Measurements from ENCODE around the gene UTP25.

The UTP25 gene

DNA sequence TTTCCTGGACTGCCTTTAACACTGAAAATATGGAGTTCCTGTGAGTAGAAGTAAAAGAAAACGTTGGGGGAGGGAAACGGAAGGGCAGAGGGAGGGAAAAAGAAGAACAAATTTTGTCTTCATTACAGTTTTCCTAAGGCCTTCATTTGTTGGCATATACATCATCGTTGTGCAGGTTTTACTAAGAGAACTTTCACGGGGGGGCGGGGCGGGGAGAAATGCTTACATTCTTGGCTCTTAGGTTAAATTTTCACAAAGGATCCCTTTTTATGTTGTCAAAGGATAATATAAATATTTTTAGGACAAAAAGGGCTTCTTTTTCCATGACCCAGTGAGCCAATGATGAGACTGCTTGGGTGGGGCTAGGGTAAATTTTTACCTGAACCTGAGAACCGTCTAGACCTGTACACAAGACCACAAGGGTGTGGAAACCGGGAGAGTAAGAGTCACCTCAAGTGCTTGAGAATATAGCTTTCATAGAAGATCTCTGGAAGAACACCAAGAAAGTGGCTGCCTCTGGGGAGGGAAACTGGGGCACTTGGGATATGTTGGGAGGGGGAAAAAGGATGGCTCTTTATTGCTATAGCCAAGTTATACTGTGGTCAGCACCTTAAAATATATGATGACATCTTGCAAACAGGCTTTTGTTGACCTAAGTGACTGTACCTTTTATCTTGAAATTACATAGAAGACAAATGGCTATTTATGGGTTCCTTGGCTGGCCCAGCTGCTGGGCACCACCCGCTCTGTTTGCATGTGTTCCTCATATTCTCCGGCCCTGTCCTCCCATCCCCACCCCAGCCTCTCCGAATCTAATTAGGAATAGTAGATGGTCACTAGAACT lies 2.0 kb upstream of the UTP25 start:
- no peak overlapping the region for H3K23ac ChIP-seq (ENCODE audit: low read length)
- no CpG with 5 or more reads among the region's 11 CpGs for WGBS (ENCODE audit: extremely low coverage, insufficient coverage, low lambda C conversion rate)

DNA sequence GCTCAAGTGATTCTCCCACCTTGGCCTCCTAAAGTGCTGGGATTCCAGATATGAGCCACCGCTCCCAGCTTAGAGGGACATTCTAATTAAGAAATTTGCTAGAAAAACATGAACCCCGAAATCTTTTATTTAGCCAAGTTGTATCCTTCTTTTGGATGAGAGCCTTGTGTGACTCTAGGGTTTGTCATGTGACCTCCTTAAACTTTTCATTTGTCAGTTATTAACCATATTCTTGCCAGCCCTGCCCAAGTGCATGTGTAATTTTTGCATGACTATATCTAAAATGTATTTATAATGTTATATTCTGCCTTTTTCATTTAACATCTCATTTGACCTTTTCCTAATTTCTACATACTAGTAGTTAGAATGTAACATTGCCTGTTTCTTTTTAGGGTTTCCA lies 1.9 kb downstream of the UTP25 start:
- H2BK5ac ChIP-seq (ENCODE audit: low read length) = no peak overlapping the region
- H2BK15ac ChIP-seq (replicated peaks; ENCODE audit: low read depth) = no peak overlapping the region
- no peak overlapping the region for H3K4ac ChIP-seq (ENCODE audit: low read depth, low read length)
- H4K8ac ChIP-seq (ENCODE audit: low read depth, low read length) = no peak overlapping the region
- H3K27ac ChIP-seq (ENCODE audit: low read depth, low read length) = no peak overlapping the region
- no peak overlapping the region for H3K56ac ChIP-seq (ENCODE audit: low read length)
- no peaks in the 10 kb centered on the region for H3K79me1 ChIP-seq (ENCODE audit: low read length)
- H3K36me3 ChIP-seq (ENCODE audit: control insufficient read depth, insufficient read depth, low read length) = peaks cover 6% of the 10 kb centered on the region
- H3K9ac ChIP-seq (ENCODE audit: low read length) = no peak overlapping the region
- H3K4me2 ChIP-seq (ENCODE audit: low read length) = no peak overlapping the region
- no CpG with 5 or more reads among the region's 2 CpGs for WGBS (ENCODE audit: extremely low coverage, insufficient coverage, low lambda C conversion rate)
- no peak overlapping the region for H3K4me3 ChIP-seq (ENCODE audit: low read length)
- no peak for DNase-seq
- H4K5ac ChIP-seq (ENCODE audit: low read length) = no peak overlapping the region
- H3K27me3 ChIP-seq (ENCODE audit: insufficient read depth, low read length, poor library complexity) = no peaks in the 10 kb centered on the region
- H2BK120ac ChIP-seq (ENCODE audit: low read depth, low read length) = no peak overlapping the region
- H3K4me1 ChIP-seq (ENCODE audit: control insufficient read depth, low read depth, low read length) = no peaks in the 10 kb centered on the region
- no peak overlapping the region for H2AK5ac ChIP-seq (ENCODE audit: low read length)
- H3K18ac ChIP-seq (ENCODE audit: low read length) = no peak overlapping the region
- no peak overlapping the region for H3K23ac ChIP-seq (ENCODE audit: low read length)
- H3K79me2 ChIP-seq (ENCODE audit: control insufficient read depth, insufficient read depth, low read length) = peaks cover 3% of the 10 kb centered on the region

More for the DNA sequence above, 2.0 kb upstream of the UTP25 start:
- H3K36me3 ChIP-seq (ENCODE audit: control insufficient read depth, insufficient read depth, low read length) = peaks cover under 1% of the 10 kb centered on the region
- H3K56ac ChIP-seq (ENCODE audit: low read length) = no peak overlapping the region
- H3K18ac ChIP-seq (ENCODE audit: low read length) = no peak overlapping the region
- no peak overlapping the region for H3K4ac ChIP-seq (ENCODE audit: low read depth, low read length)
- H3K79me1 ChIP-seq (ENCODE audit: low read length) = no peaks in the 10 kb centered on the region
- H3K4me3 ChIP-seq (ENCODE audit: low read length) = no peak overlapping the region
- no peak overlapping the region for H2AK5ac ChIP-seq (ENCODE audit: low read length)
- no peak overlapping the region for H4K5ac ChIP-seq (ENCODE audit: low read length)
- no peak overlapping the region for H3K4me2 ChIP-seq (ENCODE audit: low read length)
- no peaks in the 10 kb centered on the region for H3K4me1 ChIP-seq (ENCODE audit: control insufficient read depth, low read depth, low read length)
- no peaks in the 10 kb centered on the region for H3K27me3 ChIP-seq (ENCODE audit: insufficient read depth, low read length, poor library complexity)
- no peak overlapping the region for H2BK15ac ChIP-seq (replicated peaks; ENCODE audit: low read depth)
- peaks cover 3% of the 10 kb centered on the region for H3K79me2 ChIP-seq (ENCODE audit: control insufficient read depth, insufficient read depth, low read length)
- no peak overlapping the region for H3K27ac ChIP-seq (ENCODE audit: low read depth, low read length)
- no peak overlapping the region for H2BK5ac ChIP-seq (ENCODE audit: low read length)
- H4K8ac ChIP-seq (ENCODE audit: low read depth, low read length) = no peak overlapping the region
- no peak overlapping the region for H3K9ac ChIP-seq (ENCODE audit: low read length)
- no peak overlapping the region for H2BK120ac ChIP-seq (ENCODE audit: low read depth, low read length)
- DNase-seq = no peak

DNA sequence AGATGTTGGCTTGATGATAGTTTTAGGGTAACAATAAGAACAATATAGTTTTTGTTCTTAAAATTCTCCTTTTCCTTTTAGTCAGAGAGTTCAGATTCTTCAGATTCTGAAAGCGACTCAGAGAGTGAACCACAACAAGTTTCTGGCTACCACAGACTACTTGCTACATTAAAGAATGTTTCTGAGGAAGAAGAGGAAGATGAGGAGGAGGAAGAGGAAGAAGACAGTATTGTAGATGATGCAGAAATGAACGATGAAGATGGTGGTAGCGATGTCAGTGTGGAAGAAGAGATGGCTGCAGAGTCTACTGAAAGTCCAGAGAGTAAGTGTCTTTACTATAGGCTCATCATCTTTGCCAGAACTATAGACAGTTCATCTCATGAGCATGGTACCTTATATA lies 3.0 kb downstream of the UTP25 start:
- Histone ChIP-seq H2BK15ac (replicated peaks; ENCODE audit: low read depth) (no peak overlapping the region), H4K8ac (ENCODE audit: low read depth, low read length) (no peak overlapping the region), H3K4me2 (ENCODE audit: low read length) (no peak overlapping the region), H2BK120ac (ENCODE audit: low read depth, low read length) (no peak overlapping the region), H2BK5ac (ENCODE audit: low read length) (no peak overlapping the region), H3K4me1 (ENCODE audit: control insufficient read depth, low read depth, low read length) (no peaks in the 10 kb centered on the region), H4K5ac (ENCODE audit: low read length) (no peak overlapping the region), H3K9ac (ENCODE audit: low read length) (no peak overlapping the region), H3K4me3 (ENCODE audit: low read length) (no peak overlapping the region), H3K79me2 (ENCODE audit: control insufficient read depth, insufficient read depth, low read length) (peaks cover 3% of the 10 kb centered on the region), H3K4ac (ENCODE audit: low read depth, low read length) (no peak overlapping the region), H3K27ac (ENCODE audit: low read depth, low read length) (no peak overlapping the region), H3K79me1 (ENCODE audit: low read length) (no peaks in the 10 kb centered on the region), H3K18ac (ENCODE audit: low read length) (no peak overlapping the region), H3K56ac (ENCODE audit: low read length) (no peak overlapping the region), H2AK5ac (ENCODE audit: low read length) (no peak overlapping the region), H3K23ac (ENCODE audit: low read length) (no peak overlapping the region), H3K36me3 (ENCODE audit: control insufficient read depth, insufficient read depth, low read length) (peaks cover 9% of the 10 kb centered on the region), H3K27me3 (ENCODE audit: insufficient read depth, low read length, poor library complexity) (no peaks in the 10 kb centered on the region)
- DNase-seq = no peak
- WGBS (ENCODE audit: extremely low coverage, insufficient coverage, low lambda C conversion rate) = no CpG with 5 or more reads among the region's 3 CpGs

DNA sequence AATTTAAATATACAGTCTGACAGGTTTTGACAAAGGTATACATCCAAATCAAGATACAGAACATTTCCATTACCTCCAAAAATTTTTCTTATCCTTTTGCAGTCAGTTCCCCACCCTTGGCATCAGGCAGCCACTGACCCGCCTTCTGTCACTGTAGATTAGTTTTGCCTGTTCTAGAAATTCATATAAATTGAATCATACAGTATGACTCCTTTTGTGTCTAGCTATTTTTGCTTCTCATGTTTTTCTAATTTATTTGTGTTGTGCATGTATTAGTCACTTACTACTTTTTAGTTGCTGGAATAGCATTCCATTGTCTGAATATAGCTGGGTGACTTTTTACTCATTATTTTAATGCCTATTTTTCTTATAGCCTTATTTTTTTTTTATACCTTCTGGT lies 3.8 kb downstream of the UTP25 start:
- no peak overlapping the region for H4K5ac ChIP-seq (ENCODE audit: low read length)
- no peak overlapping the region for H3K4me2 ChIP-seq (ENCODE audit: low read length)
- no peak overlapping the region for H3K56ac ChIP-seq (ENCODE audit: low read length)
- H3K36me3 ChIP-seq (ENCODE audit: control insufficient read depth, insufficient read depth, low read length) = peaks cover 9% of the 10 kb centered on the region
- H3K79me2 ChIP-seq (ENCODE audit: control insufficient read depth, insufficient read depth, low read length) = peaks cover 3% of the 10 kb centered on the region
- no peak overlapping the region for H3K4me3 ChIP-seq (ENCODE audit: low read length)
- no peak overlapping the region for H4K8ac ChIP-seq (ENCODE audit: low read depth, low read length)
- H2AK5ac ChIP-seq (ENCODE audit: low read length) = no peak overlapping the region
- no peaks in the 10 kb centered on the region for H3K27me3 ChIP-seq (ENCODE audit: insufficient read depth, low read length, poor library complexity)
- no peaks in the 10 kb centered on the region for H3K4me1 ChIP-seq (ENCODE audit: control insufficient read depth, low read depth, low read length)
- no peak overlapping the region for H2BK120ac ChIP-seq (ENCODE audit: low read depth, low read length)
- no peak overlapping the region for H3K4ac ChIP-seq (ENCODE audit: low read depth, low read length)
- H3K23ac ChIP-seq (ENCODE audit: low read length) = no peak overlapping the region
- H2BK15ac ChIP-seq (replicated peaks; ENCODE audit: low read depth) = no peak overlapping the region
- no peak for DNase-seq
- H3K79me1 ChIP-seq (ENCODE audit: low read length) = no peaks in the 10 kb centered on the region
- no CpG with 5 or more reads among the region's 1 CpG for WGBS (ENCODE audit: extremely low coverage, insufficient coverage, low lambda C conversion rate)
- no peak overlapping the region for H3K9ac ChIP-seq (ENCODE audit: low read length)
- no peak overlapping the region for H2BK5ac ChIP-seq (ENCODE audit: low read length)
- no peak overlapping the region for H3K18ac ChIP-seq (ENCODE audit: low read length)
- H3K27ac ChIP-seq (ENCODE audit: low read depth, low read length) = no peak overlapping the region

DNA sequence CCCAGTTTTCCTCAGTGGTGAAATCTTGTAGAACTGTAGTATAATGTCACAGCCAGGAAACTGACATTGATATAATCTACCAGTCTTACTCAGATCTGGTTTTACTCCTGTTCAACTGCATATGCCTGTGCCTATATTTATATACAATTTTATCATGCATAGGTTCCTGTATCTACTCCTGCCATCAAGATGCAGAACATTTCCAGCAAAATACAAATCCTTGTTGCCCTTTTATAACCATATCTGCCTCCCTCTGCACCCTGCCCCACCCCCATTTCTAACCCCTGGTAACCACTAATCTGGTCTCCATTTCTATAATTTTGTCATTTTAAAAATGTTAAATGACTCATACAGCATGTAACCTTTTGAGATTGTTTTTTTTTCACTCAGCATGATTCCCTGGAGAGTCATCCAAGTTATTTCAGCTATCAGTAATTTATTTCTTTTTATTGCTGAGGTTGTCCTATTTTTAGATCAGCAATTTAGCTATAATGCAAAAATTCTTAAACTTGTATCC lies 8.1 kb downstream of the UTP25 start:
- Histone ChIP-seq H3K27ac (ENCODE audit: low read depth, low read length) (no peak overlapping the region), H2AK5ac (ENCODE audit: low read length) (no peak overlapping the region), H3K56ac (ENCODE audit: low read length) (no peak overlapping the region), H3K27me3 (ENCODE audit: insufficient read depth, low read length, poor library complexity) (no peaks in the 10 kb centered on the region), H3K79me1 (ENCODE audit: low read length) (no peaks in the 10 kb centered on the region), H4K8ac (ENCODE audit: low read depth, low read length) (no peak overlapping the region), H4K5ac (ENCODE audit: low read length) (no peak overlapping the region), H3K18ac (ENCODE audit: low read length) (no peak overlapping the region), H3K4me3 (ENCODE audit: low read length) (no peak overlapping the region), H3K9ac (ENCODE audit: low read length) (no peak overlapping the region), H2BK5ac (ENCODE audit: low read length) (no peak overlapping the region), H3K36me3 (ENCODE audit: control insufficient read depth, insufficient read depth, low read length) (peaks cover 18% of the 10 kb centered on the region), H3K79me2 (ENCODE audit: control insufficient read depth, insufficient read depth, low read length) (no peaks in the 10 kb centered on the region), H2BK15ac (replicated peaks; ENCODE audit: low read depth) (no peak overlapping the region), H3K4me2 (ENCODE audit: low read length) (no peak overlapping the region), H3K23ac (ENCODE audit: low read length) (no peak overlapping the region), H3K4me1 (ENCODE audit: control insufficient read depth, low read depth, low read length) (no peaks in the 10 kb centered on the region), H2BK120ac (ENCODE audit: low read depth, low read length) (no peak overlapping the region), H3K4ac (ENCODE audit: low read depth, low read length) (no peak overlapping the region)
- DNase-seq = no peak

DNA sequence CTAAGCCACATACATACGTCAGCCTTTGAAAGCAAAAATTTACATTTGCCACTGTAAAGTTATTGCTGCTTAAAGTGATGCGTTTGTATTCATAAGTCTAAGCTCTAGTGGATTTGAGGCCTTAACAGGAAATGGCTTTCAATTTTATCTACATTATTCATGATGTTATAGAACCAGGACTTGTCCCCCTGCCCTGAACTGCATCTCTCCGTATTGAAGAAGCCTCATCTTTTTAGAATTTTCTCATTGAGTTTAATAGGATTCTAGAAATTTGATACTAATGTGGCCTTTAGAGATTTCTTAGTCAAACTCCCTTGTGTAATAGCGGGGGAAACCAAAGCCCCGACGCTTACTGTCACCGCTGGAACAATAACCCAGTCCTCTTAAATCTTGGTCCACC lies 9.9 kb downstream of the UTP25 start:
- Histone ChIP-seq H3K18ac (ENCODE audit: low read length) (no peak overlapping the region), H3K79me2 (ENCODE audit: control insufficient read depth, insufficient read depth, low read length) (no peaks in the 10 kb centered on the region), H3K4me3 (ENCODE audit: low read length) (no peak overlapping the region), H2BK5ac (ENCODE audit: low read length) (no peak overlapping the region), H3K4ac (ENCODE audit: low read depth, low read length) (no peak overlapping the region), H2BK15ac (replicated peaks; ENCODE audit: low read depth) (no peak overlapping the region), H2AK5ac (ENCODE audit: low read length) (no peak overlapping the region), H3K4me1 (ENCODE audit: control insufficient read depth, low read depth, low read length) (no peaks in the 10 kb centered on the region), H4K5ac (ENCODE audit: low read length) (no peak overlapping the region), H2BK120ac (ENCODE audit: low read depth, low read length) (no peak overlapping the region), H3K27me3 (ENCODE audit: insufficient read depth, low read length, poor library complexity) (no peaks in the 10 kb centered on the region), H3K36me3 (ENCODE audit: control insufficient read depth, insufficient read depth, low read length) (peaks cover 15% of the 10 kb centered on the region), H3K9ac (ENCODE audit: low read length) (no peak overlapping the region), H4K8ac (ENCODE audit: low read depth, low read length) (no peak overlapping the region), H3K56ac (ENCODE audit: low read length) (no peak overlapping the region), H3K23ac (ENCODE audit: low read length) (no peak overlapping the region), H3K79me1 (ENCODE audit: low read length) (no peaks in the 10 kb centered on the region), H3K4me2 (ENCODE audit: low read length) (no peak overlapping the region), H3K27ac (ENCODE audit: low read depth, low read length) (no peak overlapping the region)
- WGBS (ENCODE audit: extremely low coverage, insufficient coverage, low lambda C conversion rate) = no CpG with 5 or more reads among the region's 7 CpGs
- no peak for DNase-seq
